ENCODE measurements around the gene FGB.
A peak's percentile ranks its signal among the peaks of the same experiment; 100 is the strongest.

Gene FGB

GRCh38 chr4:154612472-154613414, 49.9 kb downstream of the FGB start, which contains the start of gene FGG:
TSS of gene FGG (minus strand) at chr4:154612656. CDS start at chr4:154612609, 47 bp downstream.
- Mint-ChIP-seq H3K4me3 (no peak within 1 kb of the TSS), H3K4me1 (peaks cover 13% of the 10 kb centered on the region), H3K27me3 (peaks cover 29% of the 10 kb centered on the region), H3K36me3 (peaks cover 4% of the 10 kb centered on the region), H3K27ac (no peak within 1 kb of the TSS), H3K9me3 (no peaks in the 10 kb centered on the region)
- no peak for DNase-seq
- CTCF ChIA-PET: interaction anchor here (0.6 to 1.9 kb wide), 4 partner anchors 52 to 128 kb away, joined by 3 to 6 read pairs (median 5); no protein-coding TSS in a partner anchor

GRCh38 chr4:154614306-154614705, 51.5 kb downstream of the FGB start:
- H3K27ac Mint-ChIP-seq: no peak overlapping the region
- CTCF ChIA-PET: interaction anchor here (1.8 to 2.5 kb wide), 4 partner anchors 53 to 62 kb away, joined by 4 to 14 read pairs (median 6); no protein-coding TSS in a partner anchor
- H3K4me1 Mint-ChIP-seq: peaks cover 14% of the 10 kb centered on the region

GRCh38 chr4:154615211-154615610, 52.4 kb downstream of the FGB start:
- Mint-ChIP-seq H3K4me3 (no peak overlapping the region), H3K27me3 (peaks cover 17% of the 10 kb centered on the region), H3K9me3 (no peaks in the 10 kb centered on the region), H3K27ac (no peak overlapping the region), H3K4me1 (peaks cover 14% of the 10 kb centered on the region), H3K36me3 (peaks cover 4% of the 10 kb centered on the region)
- DNase-seq: no peak
- CTCF ChIA-PET: interaction anchor here (2.5 kb wide), 1 partner anchor 56 kb away, joined by 14 read pairs; no protein-coding TSS in a partner anchor

More at GRCh38 chr4:154614306-154614705, 51.5 kb downstream of the FGB start:
- no peak overlapping the region for H3K4me3 Mint-ChIP-seq
- DNase-seq: no peak
- H3K9me3 Mint-ChIP-seq: no peaks in the 10 kb centered on the region
- peaks cover 4% of the 10 kb centered on the region for H3K36me3 Mint-ChIP-seq
- H3K27me3 Mint-ChIP-seq: peaks cover 19% of the 10 kb centered on the region

GRCh38 chr4:154616287-154616686, 53.5 kb downstream of the FGB start:
- Mint-ChIP-seq H3K27ac (peak overlapping the region; percentile 79), H3K27me3 (peaks cover 19% of the 10 kb centered on the region), H3K9me3 (no peaks in the 10 kb centered on the region), H3K4me1 (peaks cover 14% of the 10 kb centered on the region), H3K36me3 (peaks cover 4% of the 10 kb centered on the region), H3K4me3 (no peak overlapping the region)
- CTCF ChIA-PET: interaction anchor here (1.0 to 2.5 kb wide), 3 partner anchors 57 to 66 kb away, joined by 3 to 14 read pairs (median 5); partner anchors contain the start of gene PLRG1
- no peak for DNase-seq

- Mint-ChIP-seq H3K4me1 (peaks cover 14% of the 10 kb centered on the region), H3K27ac (peak overlapping the region; percentile 79), H3K9me3 (no peaks in the 10 kb centered on the region), H3K27me3 (peaks cover 22% of the 10 kb centered on the region), H3K36me3 (peaks cover 4% of the 10 kb centered on the region), H3K4me3 (peak overlapping the region; percentile 14)
- peak; percentile 38 for DNase-seq
- CTCF ChIA-PET: interaction anchor here (1.0 to 2.5 kb wide), 3 partner anchors 58 to 66 kb away, joined by 3 to 14 read pairs (median 5); partner anchors contain the start of gene PLRG1
Measured at GRCh38 chr4:154616731-154617130, 53.9 kb downstream of the FGB start.

- DNase-seq: no peak
- H3K9me3 Mint-ChIP-seq: no peaks in the 10 kb centered on the region
- H3K4me1 Mint-ChIP-seq: peaks cover 14% of the 10 kb centered on the region
- H3K36me3 Mint-ChIP-seq: peaks cover 4% of the 10 kb centered on the region
- peaks cover 13% of the 10 kb centered on the region for H3K27me3 Mint-ChIP-seq
- CTCF ChIA-PET: interaction anchor here (0.7 to 9.3 kb wide), 7 partner anchors 9 to 832 kb away, joined by 3 to 90 read pairs (median 4); partner anchors contain the start of gene PLRG1
- no peak overlapping the region for H3K27ac Mint-ChIP-seq
- no peak overlapping the region for H3K4me3 Mint-ChIP-seq
Measured at GRCh38 chr4:154617820-154618317, 55.1 kb downstream of the FGB start.

- H3K9me3 Mint-ChIP-seq: no peaks in the 10 kb centered on the region
- peak; percentile 81 for DNase-seq
- H3K4me3 Mint-ChIP-seq: no peak overlapping the region
- H3K36me3 Mint-ChIP-seq: peaks cover 4% of the 10 kb centered on the region
- CTCF ChIA-PET: interaction anchor here (0.7 to 9.3 kb wide), 18 partner anchors 10 to 833 kb away, joined by 3 to 90 read pairs (median 4); partner anchors contain the start of genes FGB and PLRG1
- H3K27me3 Mint-ChIP-seq: peaks cover 8% of the 10 kb centered on the region
- H3K4me1 Mint-ChIP-seq: peaks cover 14% of the 10 kb centered on the region
- no peak overlapping the region for H3K27ac Mint-ChIP-seq
Measured at GRCh38 chr4:154618708-154619315, 56.0 kb downstream of the FGB start.

- Mint-ChIP-seq H3K4me3 (no peak overlapping the region), H3K27ac (no peak overlapping the region), H3K4me1 (peaks cover 14% of the 10 kb centered on the region), H3K9me3 (no peaks in the 10 kb centered on the region), H3K36me3 (peaks cover 4% of the 10 kb centered on the region), H3K27me3 (peaks cover 16% of the 10 kb centered on the region)
- CTCF ChIA-PET: interaction anchor here (0.6 to 9.3 kb wide), 4 partner anchors 61 to 352 kb away, joined by 3 to 90 read pairs (median 18); partner anchors contain the start of gene PLRG1
- DNase-seq: no peak
Measured at GRCh38 chr4:154620111-154620510, 57.3 kb downstream of the FGB start.
